NK-92 (cell line): Measurements from ENCODE around the gene PLXDC2.

Experiments used
- DNase-seq: peaks from one replicate; lab custom pipeline; 2025; ENCODE audit not compliant: unreplicated experiment; lab: John Stamatoyannopoulos, UW

PLXDC2 gene

DNA sequence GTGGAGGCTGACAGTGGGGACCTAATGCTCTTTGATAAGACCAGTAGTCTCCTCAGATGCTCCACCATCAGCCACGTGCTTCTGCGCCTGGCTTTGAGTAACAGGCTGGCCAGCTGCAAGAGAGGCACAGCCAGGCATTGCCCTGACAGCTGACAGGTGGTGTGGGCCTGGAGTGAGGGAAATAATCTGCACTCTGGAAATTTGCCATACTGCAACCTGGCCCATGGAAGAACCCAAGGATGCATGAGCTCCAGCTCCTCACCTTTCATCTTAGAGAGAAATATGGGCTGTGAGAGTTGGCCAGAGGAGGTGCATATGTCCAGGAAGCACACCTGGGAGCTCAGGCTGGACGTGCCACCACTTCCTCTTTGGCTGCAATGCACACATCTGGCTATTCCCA is 118.9 kb downstream of the PLXDC2 start:
- DNase-seq, result no peak

DNA sequence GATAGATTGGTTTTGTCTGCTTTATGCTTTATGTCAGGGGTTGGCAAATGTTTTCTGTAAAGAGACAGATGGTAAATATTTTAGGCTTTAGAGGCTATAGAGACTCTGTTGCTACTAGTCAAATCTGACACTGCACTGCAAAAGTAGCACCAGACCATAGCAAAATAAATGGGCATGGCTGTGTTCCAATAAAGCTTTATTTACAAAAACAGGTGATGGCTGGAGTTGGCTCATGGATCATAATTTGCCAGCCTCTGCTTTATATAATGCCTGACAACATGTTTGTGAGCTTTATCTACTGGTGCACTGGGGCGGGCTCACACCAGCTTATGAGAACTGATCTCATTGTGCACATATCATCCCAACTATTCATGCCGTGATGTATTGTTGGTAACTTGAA is 120.1 kb downstream of the PLXDC2 start:
- no peak for DNase-seq

DNA sequence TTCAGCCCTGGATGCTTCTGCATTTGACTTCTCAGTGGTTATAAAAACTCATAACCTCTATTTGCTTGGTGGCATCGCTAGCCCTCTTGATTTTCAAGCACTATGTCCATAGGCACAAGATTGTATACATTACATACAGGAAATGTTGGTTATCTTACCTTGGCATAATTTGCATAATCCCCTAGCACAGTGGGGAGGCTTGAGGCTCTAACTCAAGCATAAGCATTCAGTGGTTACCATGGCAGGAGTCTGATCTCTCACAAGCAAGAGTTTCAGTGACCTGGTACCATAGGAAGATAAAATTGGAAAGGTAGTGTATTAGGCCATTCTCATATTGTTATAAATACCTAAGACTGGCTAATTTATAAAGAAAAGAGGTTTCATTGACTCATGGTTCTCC is 121.8 kb downstream of the PLXDC2 start:
- DNase-seq, result no peak

GRCh38 chr10:19941206-19941880 is 125.1 kb downstream of the PLXDC2 start:
- DNase-seq, result no peak

DNA sequence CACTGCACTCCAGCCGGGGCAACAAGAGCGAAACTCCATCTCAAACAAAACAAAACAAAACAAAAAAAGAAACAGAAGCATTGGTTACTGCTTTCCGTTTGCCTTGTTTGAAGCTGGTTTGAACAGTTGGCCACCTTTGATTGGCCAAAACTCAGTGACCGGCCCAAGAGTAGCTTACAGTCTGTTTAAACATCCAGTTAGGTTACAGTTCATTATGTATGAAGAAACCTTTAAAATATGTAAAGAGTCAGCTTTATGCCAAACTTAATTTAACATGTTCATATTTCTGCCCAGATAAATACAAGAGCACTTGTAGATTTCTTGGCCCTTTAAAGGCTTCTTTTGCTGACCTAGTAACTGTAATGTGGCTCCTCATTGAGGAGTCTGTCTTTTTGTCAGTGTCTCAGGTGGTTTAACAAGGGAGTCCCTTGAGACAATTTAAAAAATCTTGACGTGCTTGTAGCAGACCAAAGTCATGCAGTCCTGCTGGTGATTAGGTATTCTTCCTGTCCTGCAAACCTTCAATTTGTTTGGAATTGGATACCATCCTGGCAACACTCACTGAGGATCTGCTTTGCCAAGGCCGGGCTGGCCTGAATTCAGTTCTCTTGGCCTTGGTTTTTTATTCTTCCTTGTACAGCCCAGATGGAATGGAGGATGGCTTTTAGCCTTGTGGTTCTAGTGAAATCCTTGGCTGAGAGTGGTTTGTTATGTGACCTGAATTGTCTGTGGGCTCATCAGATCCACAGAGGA is 128.9 kb downstream of the PLXDC2 start:
- no peak for DNase-seq

DNA sequence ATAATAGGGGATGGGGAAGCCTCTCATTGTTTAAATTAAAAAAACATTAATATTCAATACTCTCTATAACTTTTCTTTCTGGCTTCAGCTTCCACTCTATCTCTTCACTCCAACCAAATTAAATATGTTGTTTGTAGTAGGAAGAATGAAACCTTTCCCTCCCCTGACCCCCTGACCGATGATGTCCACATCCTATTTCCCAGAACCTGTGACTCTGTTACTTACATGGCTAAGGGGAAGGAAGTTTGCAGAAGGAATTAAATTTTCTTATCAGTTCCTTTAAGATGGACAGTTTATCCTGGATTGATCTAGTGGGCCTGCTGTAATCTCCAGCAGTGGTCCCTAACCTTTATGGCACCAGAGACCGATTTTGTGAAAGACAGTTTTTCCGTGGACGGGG is 130.0 kb downstream of the PLXDC2 start:
- no peak for DNase-seq

GRCh38 chr10:19946791-19947190 is 130.6 kb downstream of the PLXDC2 start:
- no peak for DNase-seq

- DNase-seq, result no peak
These were observed 131.0 kb downstream of the PLXDC2 start for GRCh38 chr10:19947215-19947614.

DNA sequence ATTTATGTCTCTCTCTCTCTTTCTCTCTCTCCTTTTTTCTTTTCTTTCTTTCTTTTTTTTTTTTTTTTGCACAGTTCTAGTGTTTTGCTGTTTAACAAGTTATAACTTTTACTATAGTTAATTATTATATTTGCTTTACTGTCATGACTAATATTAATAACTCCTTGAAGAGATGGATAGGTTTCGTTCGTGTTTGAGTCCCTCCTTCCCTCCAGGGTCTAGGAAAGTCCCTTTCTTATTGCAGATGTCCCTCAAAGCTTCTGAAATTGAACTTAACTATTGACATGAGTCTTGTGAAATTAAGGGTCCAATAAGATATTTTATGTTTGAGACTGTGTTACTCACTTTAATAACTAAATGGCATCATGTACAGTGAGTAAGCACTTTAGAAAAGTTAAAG is 131.4 kb downstream of the PLXDC2 start:
- no peak for DNase-seq

GRCh38 chr10:19952224-19953010 is 136.2 kb downstream of the PLXDC2 start:
- no peak for DNase-seq

- DNase-seq, result no peak
These were observed 138.4 kb downstream of the PLXDC2 start for GRCh38 chr10:19954601-19955000.

DNA sequence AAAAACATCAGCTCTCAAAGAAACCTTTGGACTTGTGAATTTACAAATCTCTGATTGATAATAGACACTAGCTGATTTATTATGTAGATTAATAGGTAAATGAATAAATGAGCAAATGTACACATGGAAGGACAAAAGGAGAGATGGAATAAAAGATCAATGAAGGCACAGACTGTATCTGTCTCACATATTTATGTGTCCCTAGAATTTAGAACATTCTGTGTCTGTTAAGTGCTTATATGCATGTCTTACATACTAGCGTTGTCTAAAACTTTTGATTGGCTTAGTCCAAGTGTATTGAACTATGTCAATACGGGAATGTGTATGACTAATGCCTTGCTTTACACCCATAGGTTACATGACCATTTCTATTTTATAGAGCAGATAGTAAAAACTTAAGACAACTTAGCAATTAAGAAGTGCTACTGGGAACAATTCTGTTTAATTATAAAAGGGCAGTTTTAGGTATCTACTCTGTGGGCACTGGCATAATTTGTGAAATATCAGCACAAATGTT is 140.3 kb downstream of the PLXDC2 start:
- no peak for DNase-seq

DNA sequence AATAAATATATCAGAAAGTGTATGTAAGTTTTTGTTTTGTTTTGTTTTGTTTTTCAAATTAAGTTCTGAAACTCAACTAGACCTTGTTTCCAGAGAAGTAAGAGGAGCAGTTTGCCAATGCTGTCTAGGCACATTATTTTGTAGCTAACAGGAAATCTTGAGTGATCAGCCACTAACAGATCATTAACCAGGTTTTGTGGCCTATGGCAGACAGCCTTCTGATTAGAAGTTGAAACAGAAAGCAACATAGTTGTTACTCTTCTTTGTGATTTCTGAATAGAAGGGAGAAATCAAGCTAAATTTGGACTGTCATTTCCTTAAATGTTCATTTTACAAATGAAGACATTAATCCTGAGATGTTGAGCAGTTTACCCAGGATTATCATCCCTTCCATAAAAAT is 142.6 kb downstream of the PLXDC2 start:
- DNase-seq, result no peak

DNA sequence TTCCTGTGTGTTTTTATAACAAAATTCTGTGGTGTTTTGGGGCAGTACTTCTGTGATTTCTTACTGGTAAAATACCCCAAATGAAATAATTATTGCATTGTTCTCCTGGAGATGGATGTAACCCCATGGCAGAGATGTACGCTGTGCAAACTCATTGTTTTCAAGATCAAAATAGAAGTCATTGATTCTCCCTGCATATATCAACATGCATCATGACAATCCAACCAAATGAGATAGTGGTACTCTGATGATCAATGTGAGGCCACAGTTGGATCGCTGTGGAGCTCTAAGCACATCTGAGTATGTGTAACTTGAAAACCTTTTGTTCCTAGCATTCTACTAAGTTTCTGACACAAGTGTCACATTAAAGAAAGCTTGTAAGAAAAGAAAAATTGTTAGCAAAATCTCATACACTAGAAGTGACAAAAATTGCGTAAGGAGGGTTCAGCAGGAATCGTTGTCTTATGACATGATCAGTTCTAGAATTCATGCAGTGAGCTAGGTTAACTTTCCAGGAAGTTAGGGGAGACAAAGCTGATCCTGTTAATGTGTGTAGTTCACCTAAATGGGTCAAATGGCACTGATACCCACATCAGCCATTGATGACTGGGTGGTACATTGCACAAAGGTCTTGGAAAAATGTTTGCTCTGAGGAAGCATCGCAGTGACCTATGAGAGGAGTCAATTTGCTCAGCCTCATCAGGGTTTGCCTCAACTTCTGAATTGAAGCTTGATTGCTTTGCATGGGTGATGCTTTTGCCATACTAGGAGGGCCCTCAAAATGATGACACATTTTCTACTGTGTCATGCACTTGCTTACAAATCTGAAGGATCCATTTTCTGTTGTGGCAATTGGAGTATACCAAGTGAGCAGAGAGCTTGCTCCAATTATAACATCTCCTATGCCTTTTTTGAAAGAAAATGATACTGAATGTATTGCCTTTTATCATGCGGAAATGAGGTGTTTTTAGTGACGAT is 145.1 kb downstream of the PLXDC2 start:
- no peak for DNase-seq

DNA sequence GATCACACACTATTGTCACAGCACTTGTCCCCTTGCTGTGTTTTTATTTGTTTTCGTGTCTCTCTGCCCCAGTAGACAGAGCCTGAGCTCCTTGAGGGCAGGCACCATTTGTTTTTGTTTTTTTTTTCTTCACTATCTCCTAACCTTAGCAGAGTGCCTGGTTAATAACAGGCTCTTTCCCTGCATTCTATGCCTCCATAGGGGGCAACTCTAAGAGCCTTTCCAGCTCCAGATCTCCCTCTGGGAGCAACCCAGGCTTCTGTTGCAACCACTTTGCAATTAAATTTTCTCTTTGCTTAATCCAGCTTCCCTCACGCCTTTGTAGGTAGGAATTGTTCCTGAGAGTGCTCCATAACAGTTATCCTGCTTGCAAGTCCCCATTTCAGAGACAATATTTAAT is 148.4 kb downstream of the PLXDC2 start:
- no peak for DNase-seq

DNA sequence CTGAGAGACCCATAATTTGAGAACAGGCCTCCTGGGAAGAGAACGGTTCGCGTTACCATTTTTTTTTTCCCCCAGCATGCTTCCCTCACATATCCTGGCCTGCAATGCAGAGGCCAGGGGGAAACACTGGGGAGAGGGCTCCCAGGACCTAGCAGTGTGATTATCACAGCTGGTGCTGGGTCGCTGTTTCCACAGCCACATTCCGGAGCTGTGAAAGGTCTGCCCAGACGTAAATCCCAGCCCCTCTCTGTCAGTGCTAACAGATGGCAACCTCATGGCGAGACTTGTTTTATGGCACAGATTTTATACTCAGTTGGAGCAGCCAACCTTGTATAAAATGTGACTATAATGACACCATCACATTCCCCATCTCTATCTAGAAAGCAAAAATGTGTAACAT is 150.5 kb downstream of the PLXDC2 start:
- no peak for DNase-seq

- no peak for DNase-seq
These were observed 151.7 kb downstream of the PLXDC2 start for GRCh38 chr10:19967981-19968380.

DNA sequence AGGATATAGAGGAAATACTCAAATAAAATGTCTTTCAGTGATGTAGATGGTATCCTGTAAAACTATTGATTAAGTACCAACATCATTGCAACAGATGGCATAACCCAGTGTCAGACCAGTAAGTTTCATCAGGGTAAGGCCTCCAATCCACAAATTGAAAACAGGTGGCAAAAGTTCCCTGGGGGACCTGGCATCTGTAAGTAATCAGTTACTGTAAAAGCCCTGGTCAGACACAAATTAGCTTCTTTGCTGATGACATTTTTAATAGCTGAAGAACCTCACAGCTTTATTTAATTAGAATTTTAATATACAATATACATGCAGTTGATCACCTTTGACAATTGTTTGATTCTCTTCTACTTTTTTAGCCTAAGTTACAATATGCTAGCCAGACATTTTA is 152.5 kb downstream of the PLXDC2 start:
- DNase-seq, result no peak

GRCh38 chr10:19970256-19970655 is 154.0 kb downstream of the PLXDC2 start:
- DNase-seq, result no peak

GRCh38 chr10:19970717-19971116 is 154.5 kb downstream of the PLXDC2 start:
- DNase-seq, result no peak
